ENCODE results near the gene CHRND. TPM values are rescaled to one million over a fixed set of nuclear protein-coding genes. Genes with fewer than 3 reads are reported as not detected.

Gene CHRND
- total RNA-seq, 1 donor from 2014 or later: not detected

GRCh38 chr2:232573042-232573441 is 47.1 kb downstream of the CHRND start:
- DNase-seq (ENCODE audit: low spot score): no peak

GRCh38 chr2:232573771-232574435 is 47.9 kb downstream of the CHRND start:
- DNase-seq (ENCODE audit: low spot score): no peak

GRCh38 chr2:232574674-232575403 is 48.9 kb downstream of the CHRND start:
- no peak for DNase-seq (ENCODE audit: low spot score)

- no peak for DNase-seq (ENCODE audit: low spot score)
Observed at GRCh38 chr2:232575404-232575746, 49.4 kb downstream of the CHRND start.

- DNase-seq (ENCODE audit: low spot score): no peak
Observed at GRCh38 chr2:232576995-232577394, 51.0 kb downstream of the CHRND start.

GRCh38 chr2:232577841-232578240 is 51.9 kb downstream of the CHRND start:
- DNase-seq (ENCODE audit: low spot score): no peak

GRCh38 chr2:232578626-232579025 is 52.7 kb downstream of the CHRND start:
- DNase-seq (ENCODE audit: low spot score): no peak

- no peak for DNase-seq (ENCODE audit: low spot score)
Observed at GRCh38 chr2:232580648-232580981, 54.7 kb downstream of the CHRND start.

- no peak for DNase-seq (ENCODE audit: low spot score)
Observed at GRCh38 chr2:232581725-232582124, 55.8 kb downstream of the CHRND start.

- no peak for DNase-seq (ENCODE audit: low spot score)
Observed at GRCh38 chr2:232584238-232584637, 58.3 kb downstream of the CHRND start.

Other genes with a start within 250 kb of the CHRND start
- not detected for gene ALPP, start 147.4 kb upstream of the CHRND start, total RNA-seq
- gene ALPG, start 119.3 kb upstream of the CHRND start, total RNA-seq: not detected
- not detected for gene ALPI, start 70.0 kb upstream of the CHRND start, total RNA-seq
- gene ECEL1, start 38.3 kb upstream of the CHRND start, total RNA-seq: 0.39 TPM
- gene PRSS56, start 5.8 kb upstream of the CHRND start, total RNA-seq: not detected
- not detected for gene CHRNG, start 13.5 kb downstream of the CHRND start, total RNA-seq
- gene TIGD1, start 24.4 kb downstream of the CHRND start, total RNA-seq: 7.9 TPM
- 49.1 TPM for gene EIF4E2, start 24.5 kb downstream of the CHRND start, total RNA-seq
- 15.9 TPM for gene EFHD1, start 107.4 kb downstream of the CHRND start, total RNA-seq
- 100 TPM for gene GIGYF2, start 171.2 kb downstream of the CHRND start, total RNA-seq

Measured in ureter (tissue), 1 donor.